Sciatic nerve (tissue), 2 donors: ENCODE measurements around the gene KCTD12. TPM values are rescaled to one million over a fixed set of nuclear protein-coding genes. Genes with fewer than 3 reads are reported as not detected.

ENCODE experiments used
- ATAC-seq: fragments of 200-7000 bp; cut with Tn5 transposase; one replicate; pipeline ENCODE4 v1.9.1; 2020; ENCODE audit warnings: mild to moderate bottlenecking, moderate library complexity
- DNase-seq: peaks from one replicate; pipeline ENCODE4 v3.0.0-alpha.2; 2020; ENCODE audit warnings: low spot score
- intact Hi-C: fragments of 100-400 bp; cut with DNase I; formaldehyde crosslinking; loops from one replicate; pipeline ENCODE4 v1.14.2; 2022
- total RNA-seq: library from RNA; stranded (reverse); fragmentation: NEBNext Ultra II Directional; extraction: Animal tissue kit (Norgen Biotek cat#: 25700); gene quantifications from one replicate; pipeline ENCODE4 v1.2.1, GENCODE V29; 2021
- donor health status: DM: no; HTN: no; CAD: no.
- donor health status: DM: no; HTN: no; CAD: no.

KCTD12 gene
- total RNA-seq, 1 donor from 2014 or later: 202 TPM

DNA sequence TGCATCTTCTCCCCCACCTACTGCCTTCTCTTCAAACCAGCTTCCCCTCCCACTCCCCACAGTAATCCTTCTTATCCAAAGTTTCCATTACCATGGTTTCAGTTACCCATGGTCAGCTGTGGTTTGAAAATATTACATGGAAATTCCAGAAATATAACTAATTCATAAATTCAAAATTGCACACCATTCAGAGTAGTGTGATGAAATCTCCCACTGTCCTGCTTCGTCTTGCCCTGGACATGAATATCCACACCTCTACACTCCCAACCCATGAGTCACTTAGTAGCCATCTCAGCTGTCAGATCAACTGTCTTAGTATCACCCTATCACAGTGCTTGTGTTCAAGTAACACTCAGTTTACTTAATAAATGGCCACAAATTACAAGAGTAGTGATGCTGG, 3.8 kb upstream of the KCTD12 start:
- no peak for ATAC-seq
- DNase-seq: no peak
- intact Hi-C loops: no loop called here

- intact Hi-C loops: no loop called here
- DNase-seq (no peak), ATAC-seq (no peak)
These were observed 3.0 kb upstream of the KCTD12 start for GRCh38 chr13:76889254-76889653.

DNA sequence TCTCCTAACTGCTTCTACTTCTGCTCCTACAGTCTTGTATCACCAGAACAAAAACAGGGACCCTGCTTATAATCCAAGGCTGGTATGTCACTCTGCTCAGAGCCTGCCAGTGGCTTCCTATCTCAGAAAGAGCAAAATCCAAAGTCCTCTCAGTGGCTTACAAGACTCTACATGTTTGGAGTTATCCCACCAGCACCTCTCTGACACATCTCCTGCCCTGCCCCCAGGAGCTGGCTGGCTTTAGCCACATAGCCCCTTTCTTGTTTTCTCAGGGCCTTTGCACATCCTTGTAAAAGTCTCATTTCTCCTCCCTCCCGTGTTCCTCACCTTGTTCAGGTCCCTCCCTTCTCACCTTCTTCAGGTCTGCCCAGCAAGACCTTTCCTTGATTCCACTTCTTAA, 2.2 kb upstream of the KCTD12 start:
- no peak for ATAC-seq
- DNase-seq: no peak
- intact Hi-C loops: no loop called here

DNA sequence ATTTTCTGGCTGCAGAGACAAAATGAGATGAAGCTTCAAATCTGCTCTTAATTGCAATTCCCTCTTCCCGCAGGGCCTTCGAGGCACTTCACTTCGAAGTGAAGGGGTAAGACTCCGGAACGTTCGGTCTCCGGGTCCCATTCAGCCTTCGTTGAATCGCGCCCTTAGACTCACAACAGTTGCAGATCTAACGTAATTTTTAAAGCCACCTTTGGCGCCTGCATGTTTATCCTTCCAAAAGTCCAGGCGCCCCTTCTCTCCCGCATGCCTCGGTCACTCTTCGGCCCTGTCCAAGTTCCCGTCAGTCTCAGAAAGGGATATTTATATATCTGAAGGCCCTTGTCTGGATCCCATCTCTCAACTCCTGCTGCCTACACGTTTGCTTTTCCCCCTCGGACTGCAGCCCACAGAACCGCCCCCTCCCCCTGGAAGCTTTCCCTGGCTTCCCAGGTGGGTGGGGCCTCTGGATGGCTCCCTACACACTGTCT, 915 bp upstream of the KCTD12 start:
- DNase-seq (peak; percentile 62), ATAC-seq (no peak)
- intact Hi-C loops: no loop called here

DNA sequence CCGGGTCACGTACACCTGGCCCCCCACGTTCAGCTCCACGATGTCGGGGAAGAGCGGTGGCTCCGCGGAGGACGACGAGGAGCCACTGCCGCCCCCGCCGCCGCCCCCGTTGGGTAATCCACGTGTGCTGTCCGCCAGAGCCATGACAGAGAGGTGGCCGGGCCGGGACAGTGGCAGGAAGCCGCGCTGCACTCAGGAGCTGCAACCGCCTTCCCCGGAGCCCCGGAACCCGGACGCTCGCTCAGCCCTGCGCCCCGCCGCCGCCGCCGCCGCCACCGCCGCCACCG, 257 bp downstream of the KCTD12 start:
- intact Hi-C loops: no loop called here
- ATAC-seq (no peak), DNase-seq (no peak)

DNA sequence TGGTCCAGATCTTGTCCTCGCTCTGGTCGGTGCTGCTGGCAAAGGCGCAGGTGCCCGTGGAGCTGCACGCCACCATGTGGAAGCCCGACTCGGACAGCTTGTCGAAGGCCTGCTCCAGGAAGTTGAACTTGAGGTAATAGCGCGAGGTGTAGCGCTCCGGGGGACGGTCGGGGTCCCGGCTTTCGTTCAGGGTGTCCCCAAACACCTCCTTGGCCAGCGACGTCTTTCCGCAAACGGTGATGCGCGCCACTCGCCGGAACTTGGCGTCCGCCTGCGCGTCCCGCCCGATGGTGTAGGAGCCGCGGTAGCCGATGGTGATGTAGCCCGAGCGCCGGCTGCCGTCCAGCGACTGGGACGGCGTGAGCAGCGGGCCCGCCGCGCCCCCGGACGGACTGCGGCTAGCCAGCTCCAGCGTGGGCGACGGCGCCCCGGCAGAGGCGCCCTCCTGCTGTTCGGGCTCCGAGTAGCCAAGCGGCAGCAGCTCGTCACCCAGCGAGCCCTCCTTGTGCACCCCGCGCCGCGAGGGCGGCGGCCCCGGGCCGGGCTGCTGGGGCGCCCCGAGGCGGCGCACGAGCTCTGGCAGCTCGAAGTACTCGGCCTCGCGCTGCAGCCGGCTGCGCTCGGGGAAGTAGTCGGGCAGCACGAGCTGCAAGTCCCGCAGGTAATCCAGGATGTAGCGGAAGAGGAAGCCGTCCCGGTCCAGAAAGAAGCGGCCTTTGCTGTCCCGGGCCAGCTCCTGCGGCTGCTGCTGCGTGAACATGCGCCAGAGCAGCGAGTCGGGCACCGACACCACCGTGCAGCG, 801 bp downstream of the KCTD12 start:
- intact Hi-C loops: no loop called here
- peak; percentile 77 for ATAC-seq
- DNase-seq: peak; percentile 88

- DNase-seq (no peak), ATAC-seq (no peak)
- intact Hi-C loops: no loop called here
These were observed 1.4 kb downstream of the KCTD12 start for GRCh38 chr13:76884907-76885202.

DNA sequence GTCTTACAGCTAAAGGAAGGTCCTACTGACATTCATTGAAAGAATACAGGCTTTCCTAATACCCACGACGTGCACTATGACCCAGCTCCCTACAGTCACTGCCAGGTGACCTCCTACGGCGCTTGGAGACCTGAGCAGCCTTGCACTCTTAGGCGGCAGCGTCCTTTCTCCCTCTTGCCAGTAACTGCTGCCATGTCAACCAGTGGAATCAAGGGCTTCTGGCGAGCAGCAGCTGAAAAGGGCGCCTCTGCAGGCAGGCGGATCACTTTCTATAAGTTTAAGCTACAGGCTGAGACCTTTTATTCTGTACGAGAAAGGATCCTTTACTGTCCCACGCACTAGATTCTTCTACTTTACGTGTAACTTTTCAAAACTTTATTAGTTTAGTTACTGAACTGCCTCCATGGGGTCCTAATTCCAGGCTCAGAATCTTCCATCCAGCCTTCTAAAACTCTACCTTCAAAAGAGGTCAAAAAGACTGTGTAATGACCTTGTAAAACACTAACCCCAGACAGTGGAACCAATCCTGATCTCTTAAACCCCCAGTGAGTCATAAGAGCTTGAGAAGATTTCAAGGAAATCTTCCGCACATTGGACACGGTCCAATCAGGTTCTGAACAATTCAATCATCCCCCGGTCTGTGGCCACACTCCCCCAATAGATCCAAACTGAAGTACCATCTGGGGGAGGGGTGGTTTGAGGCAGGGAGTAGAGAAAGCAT, 1.9 kb downstream of the KCTD12 start:
- ATAC-seq: peak; percentile 5
- peak; percentile 65 for DNase-seq
- intact Hi-C loops: no loop called here

- no peak for ATAC-seq
- DNase-seq: no peak
- intact Hi-C loops: no loop called here
These were observed 3.0 kb downstream of the KCTD12 start for GRCh38 chr13:76883236-76883635.

DNA sequence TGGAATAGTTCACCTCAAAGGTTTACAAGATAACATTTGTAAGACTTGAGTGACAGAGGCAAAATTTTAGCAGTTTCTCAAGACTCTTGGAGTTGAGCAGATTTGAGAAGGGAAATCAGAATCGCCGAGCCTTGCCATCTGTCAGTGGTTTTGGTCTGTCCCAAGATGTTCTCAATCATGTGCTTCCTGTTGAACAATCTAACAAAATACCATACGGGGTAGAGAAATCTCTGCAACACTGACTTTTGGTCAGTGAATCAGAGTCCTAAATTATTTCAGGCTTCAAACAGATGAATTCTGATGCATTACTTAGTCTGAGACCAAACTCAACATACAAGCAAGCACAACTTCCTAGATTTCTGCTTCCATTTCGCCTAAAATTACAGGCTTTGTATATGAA, 3.8 kb downstream of the KCTD12 start:
- ATAC-seq: no peak
- no peak for DNase-seq
- intact Hi-C loops: no loop called here

- intact Hi-C loops: no loop called here
- DNase-seq (no peak), ATAC-seq (no peak)
These were observed 6.3 kb downstream of the KCTD12 start for GRCh38 chr13:76879883-76880270.

DNA sequence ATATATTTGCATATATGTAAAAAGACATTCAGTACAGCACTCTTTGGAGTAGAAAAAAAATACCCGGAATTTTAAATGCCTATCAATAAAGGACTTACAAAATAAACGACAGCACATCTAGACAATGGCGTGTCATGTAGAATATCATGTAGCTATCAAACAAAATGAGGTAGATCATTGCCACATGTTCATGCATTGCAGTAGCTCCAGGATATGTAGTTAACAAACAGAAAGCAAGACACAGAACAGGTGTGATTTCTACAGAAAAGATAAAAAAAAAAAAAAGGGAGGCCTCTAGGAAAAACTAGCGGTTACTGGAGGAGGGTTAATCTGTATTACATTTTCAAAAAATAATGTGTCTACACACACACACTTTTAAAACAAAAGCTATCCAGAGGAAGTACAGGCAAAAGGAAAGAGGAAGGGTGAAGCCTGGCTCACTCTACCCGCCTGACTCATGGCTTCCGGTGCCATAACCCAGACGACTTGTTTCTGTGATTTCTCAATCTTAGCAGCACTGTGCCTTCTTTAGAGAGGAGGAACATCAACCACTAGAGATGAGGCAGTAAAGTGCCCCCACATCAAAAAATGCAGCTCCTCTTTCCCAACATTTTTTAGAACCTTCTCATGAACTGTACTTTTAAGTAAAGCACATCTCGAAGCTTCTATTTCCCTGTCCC, 6.9 kb downstream of the KCTD12 start:
- peak; percentile 90 for ATAC-seq
- peak; percentile 72 for DNase-seq
- intact Hi-C loops: no loop called here

DNA sequence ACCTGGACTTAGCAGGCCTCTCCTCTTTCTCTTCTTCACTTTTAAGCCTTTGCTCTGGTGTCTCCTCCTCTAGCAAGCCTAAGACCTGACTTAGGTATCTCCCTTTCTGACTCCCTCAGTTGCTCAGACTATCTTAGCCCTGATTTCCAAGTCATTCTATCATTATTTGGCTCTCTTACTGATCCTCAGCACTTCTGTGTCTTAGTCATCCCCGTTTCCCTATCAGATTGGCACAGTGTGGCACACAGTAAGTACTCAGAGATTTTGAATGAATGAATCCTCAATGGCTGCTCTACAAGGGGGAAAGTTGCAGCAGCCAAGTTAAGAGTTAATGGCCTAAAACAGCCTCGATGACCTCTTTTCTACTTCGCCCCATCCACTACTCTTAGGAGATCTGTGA, 8.2 kb downstream of the KCTD12 start:
- ATAC-seq (no peak), DNase-seq (no peak)
- intact Hi-C loops: no loop called here

DNA sequence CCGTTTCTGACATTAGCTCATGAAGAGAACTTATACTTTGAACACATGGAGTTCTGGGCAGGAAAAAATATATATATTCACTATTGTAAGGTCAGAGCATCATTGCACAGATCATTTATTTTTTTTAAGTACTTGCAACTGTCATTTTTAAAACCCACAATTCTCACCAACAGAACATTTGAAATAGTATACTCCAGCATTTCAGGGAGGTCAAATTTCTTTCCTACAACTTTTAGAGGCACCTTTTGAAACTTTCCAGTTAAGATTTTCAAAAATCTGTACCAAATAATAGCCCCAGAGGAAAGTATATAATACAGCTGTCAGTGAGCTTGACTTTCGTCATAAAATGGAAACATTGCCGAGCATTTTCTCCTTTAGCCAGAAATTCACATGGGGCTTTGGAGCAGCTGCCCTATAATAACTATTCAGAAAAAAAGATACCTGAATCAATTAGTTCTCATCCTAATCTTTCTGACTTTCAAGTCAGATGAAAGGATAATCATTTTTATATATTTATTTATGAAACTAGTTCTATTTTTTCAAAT, 10.9 kb downstream of the KCTD12 start:
- intact Hi-C loops: no loop called here
- ATAC-seq (no peak), DNase-seq (no peak)

DNA sequence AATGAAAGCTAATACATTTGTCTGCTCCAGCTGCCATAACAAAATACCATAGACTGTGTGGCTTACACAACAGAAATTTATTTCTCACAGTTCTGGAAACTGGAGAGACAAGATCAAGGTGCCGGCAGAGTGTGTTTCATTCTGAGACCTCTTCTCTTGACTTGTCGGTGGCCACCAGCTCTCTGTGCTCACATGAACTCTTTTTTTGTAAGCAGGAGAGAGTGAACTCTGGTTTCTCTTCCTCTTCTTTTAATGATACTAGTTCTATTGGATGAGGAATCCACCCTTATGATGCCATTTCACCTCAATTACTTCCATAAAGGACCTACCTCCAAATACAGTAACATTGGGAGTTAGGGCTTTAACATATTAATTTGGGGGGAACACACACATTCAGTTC, 11.7 kb downstream of the KCTD12 start:
- intact Hi-C loops: no loop called here
- no peak for DNase-seq
- ATAC-seq: peak; percentile 48

DNA sequence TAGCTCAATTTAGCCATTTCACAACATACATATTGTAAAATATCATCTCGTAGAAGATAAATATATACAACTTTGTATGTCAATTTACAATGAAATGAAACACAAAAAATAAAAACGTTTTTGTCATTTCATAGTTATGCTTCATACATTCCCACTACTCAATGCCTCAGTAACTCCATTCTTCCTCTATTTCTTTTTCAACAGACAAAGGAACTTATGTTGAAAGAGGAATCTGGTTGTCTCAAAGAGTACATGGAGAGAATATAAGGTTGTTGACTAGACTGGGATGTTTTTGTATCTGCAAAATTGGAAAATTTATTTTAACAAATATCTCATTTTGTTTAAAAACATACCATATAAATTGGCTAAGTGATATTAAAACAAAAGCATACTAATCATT, 12.8 kb downstream of the KCTD12 start:
- no peak for DNase-seq
- peak; percentile 57 for ATAC-seq
- intact Hi-C loops: no loop called here

DNA sequence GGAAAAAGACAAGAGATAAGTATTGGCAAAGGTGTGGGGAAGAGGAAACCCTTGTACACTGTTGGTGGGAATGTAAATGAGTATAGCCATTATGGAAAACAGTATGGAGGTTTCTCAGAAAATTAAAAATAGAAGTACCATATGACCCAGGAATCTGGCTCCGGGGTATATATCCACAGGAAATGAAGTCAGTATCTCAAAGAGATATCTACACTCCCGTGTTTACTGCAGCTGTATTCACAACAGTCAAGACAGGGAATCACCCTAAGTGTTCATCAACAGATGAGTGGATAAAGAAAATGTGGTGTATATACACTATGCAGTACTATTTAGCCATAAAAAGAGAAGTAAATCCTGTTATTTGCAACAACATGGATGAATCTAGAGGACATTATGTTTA, 13.5 kb downstream of the KCTD12 start:
- DNase-seq: no peak
- intact Hi-C loops: no loop called here
- ATAC-seq: no peak

GRCh38 chr13:76871432-76871831, 14.8 kb downstream of the KCTD12 start:
- intact Hi-C loops: no loop called here
- ATAC-seq (no peak), DNase-seq (no peak)

DNA sequence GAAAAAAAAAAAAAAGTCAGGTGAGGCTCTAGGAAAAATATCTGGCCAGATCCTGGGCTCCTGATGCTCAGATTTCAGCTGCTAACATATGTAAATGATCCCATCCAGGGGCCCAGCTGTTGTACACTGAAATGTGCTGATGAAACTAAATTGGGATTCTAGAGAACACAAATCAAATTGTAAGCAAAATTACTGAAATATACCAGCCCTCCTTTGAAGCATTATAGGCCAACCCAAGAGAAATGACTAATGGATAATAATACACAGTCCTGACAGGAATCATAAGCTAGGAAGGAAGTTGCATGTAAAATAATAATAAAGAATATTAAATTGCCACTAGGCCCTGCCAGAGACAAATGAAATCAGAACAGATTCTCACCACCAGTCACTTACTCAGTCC, 17.8 kb downstream of the KCTD12 start:
- intact Hi-C loops: no loop called here
- ATAC-seq (no peak), DNase-seq (no peak)

DNA sequence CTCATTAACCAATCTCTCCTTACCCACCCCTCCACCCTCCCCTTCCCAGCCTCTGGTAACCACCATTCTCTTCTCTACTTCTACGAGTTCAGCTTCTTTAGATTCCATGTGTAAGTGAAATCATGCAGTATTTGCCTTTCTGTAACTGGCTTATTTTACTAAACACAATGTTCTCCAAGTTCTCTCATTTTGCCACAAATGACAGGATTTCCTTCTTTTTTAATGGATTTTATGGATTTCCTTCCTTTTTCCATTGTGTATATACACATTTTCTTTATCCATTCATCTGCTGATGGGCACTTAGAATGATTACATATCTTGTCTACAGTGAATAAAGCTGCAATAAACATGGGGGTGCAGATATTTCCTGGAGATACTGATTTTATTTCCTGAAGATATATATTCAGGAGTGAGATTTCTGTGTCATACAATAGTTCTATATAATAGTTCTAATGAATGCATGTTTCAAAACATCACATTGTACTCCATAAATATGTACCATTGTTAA, 20.2 kb downstream of the KCTD12 start:
- DNase-seq: no peak
- no peak for ATAC-seq

More for the DNA sequence above, 20.2 kb downstream of the KCTD12 start:
- intact Hi-C loops: no loop called here
